ENCODE measurements around the gene SFTPA1.
"Not testable (repeated sequence)": the region's sequence is repeated elsewhere in the genome, so short reads cannot be mapped to it uniquely, and the experiment has no call there.

Gene SFTPA1

DNA sequence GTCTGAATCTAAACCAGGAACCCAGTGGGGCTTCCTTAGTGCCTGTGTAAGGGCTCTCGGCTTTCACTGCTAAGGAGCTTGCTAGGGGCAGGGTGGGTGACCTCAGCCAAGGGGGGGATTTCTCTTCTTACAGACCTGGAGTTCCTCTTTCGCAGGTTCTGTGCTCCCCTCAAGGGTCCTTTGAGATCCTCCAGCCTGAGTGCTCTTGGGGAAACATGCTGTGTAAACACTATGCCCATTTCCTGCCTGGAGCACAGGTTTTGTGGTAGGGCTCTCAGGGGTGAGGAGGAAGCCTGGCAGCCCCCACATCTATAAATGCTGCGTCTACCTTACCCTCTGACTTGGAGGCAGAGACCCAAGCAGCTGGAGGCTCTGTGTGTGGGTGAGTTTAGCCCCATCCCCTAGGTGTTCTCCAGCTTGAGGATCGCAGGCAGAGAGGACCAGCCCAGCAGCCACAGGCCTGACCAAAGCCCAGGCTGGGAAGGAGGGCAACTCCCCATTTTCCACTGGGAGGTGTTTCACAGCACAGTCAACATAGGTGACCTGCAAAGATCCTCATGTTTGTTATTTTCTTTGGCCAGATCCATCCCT is at the start of gene SFTPA1:
Gene SFTPA1 (plus strand): TSS at position 339 of the 591 bp plus-strand sequence. CDS start 887 bp downstream, outside the sequence.
- no peak for DNase-seq (ENCODE audit: low read depth in 1 of 2, low spot score in 1 of 2)

DNA sequence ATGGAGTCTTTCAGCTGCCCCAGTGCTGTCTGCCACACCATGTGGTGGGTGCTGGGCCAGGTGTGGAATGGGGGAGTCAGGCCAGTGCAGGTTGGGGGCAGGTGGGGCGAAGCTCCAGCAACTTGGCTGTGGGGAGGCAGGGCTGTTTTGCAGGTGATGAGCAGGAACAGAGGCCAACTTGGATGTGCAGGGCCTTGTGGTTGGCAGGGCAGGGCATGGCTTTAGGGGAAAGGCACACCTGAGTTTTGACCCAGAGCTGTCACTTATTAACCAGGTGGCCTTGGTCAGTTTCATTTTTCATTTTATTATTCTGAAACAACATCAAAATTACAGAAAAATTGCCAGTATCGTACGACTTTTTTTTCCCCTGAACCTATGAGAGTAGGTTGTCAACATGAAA is 49.5 kb upstream of the SFTPA1 start:
- no peak for DNase-seq (ENCODE audit: low read depth in 1 of 2, low spot score in 1 of 2)

DNA sequence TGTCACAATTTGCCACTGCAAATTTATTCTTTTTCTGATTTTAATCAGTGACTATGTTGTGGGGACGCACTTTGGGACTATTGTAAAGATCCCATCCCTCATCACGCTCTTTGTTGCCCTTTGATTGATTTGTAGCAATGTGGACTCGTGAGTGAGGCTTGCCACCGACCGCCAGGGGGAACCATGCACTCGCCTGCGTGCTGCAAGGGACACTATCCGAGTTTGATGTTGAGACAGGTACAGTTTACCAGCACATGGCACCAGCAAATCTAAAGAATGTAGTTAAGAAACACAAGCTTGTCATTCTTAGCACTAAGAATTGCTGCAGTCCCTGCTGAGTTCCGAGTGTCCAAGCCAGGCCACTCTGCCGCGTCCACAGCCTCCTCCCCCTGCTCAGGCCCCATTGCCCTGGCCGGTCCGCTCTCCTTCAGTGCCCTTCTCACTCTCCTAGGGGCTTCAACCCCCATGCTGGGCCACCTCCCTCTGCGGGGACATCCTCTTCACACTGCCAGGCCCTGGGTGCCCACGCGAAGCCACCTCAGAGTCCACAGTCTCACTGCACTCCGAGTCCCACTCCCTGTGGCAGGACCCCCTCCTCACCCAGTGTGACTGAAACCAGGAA is 48.5 kb upstream of the SFTPA1 start:
- DNase-seq (ENCODE audit: low read depth in 1 of 2, low spot score in 1 of 2), result peak; percentile 21 to 49

DNA sequence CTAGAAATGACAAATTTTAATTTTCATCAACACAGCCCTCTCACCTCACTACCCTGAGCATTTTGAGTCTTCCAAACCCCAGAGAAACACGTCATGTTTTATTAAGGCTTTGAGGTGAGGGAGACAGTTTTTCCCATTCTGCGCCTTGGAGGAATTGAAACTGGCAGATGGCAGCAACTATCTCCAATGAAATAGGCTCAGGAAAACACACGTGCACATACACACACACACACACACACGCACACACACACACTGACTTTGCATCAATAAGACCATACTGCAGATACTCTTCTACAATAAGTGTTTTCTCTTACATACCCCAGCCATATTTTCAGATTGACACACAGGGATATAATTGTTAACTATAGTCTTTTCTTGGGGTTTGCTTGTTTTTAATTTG is 47.3 kb upstream of the SFTPA1 start:
- DNase-seq (ENCODE audit: low read depth in 1 of 2, low spot score in 1 of 2), result no peak

DNA sequence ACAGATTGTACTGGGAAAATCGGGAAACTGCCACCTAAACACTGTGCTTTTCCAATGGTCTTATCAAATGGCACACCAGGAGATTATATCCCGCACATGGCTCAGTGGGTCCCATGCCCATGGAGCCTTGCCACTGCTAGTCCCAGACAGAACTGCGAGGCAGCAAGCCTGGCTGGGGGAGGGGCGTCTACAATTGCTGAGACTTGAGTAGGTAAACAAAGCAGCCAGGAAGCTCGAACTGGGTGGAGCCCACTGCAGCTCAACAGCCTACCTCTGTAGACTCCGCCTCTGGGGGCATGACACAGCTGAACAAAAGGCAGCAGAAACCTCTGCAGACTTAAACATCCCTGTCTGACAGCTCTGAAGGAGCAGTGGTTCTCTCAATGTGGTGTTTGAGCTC is 40.1 kb upstream of the SFTPA1 start:
- DNase-seq (ENCODE audit: low read depth in 1 of 2, low spot score in 1 of 2), result not testable (repeated sequence)

DNA sequence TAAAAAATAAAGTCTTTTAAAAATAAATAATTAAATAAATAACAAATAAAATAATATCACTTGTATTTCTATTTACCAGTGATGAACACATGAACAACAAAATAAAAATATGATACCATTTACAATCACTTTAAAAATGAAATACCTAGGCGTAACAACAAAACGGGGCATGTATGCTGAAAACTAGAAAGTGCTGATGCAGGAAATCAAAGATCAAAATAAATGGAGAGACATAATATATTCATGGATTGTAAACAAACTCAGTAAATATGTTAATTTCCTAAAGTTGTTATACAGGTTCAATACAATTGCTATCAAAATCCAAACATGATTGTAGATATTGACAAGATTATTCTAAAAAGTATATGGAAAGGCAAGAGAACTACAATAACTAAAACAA is 31.4 kb upstream of the SFTPA1 start:
- DNase-seq (ENCODE audit: low read depth in 1 of 2, low spot score in 1 of 2), result no peak

DNA sequence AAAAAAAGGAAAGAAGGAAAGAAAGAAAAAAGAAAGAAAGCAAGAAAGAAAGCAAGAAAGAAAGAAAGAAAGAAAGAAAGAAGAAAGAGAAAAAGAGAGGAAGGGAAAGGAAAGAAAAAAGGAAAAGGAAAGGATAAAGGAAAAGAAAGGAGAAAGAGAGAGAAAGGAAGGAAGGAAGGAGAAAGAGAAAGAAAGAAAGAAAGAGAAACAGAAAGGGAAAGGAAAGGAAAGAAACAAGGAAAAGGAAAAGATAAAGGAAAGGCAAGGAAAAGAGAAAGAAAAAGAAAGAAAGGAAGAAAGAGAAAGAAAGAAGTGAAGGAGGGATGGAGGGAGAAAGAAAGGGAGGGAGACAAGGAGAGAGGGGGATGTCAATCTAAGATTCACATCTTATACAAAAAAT is 29.7 kb upstream of the SFTPA1 start:
- no peak for DNase-seq (ENCODE audit: low read depth in 1 of 2, low spot score in 1 of 2)

DNA sequence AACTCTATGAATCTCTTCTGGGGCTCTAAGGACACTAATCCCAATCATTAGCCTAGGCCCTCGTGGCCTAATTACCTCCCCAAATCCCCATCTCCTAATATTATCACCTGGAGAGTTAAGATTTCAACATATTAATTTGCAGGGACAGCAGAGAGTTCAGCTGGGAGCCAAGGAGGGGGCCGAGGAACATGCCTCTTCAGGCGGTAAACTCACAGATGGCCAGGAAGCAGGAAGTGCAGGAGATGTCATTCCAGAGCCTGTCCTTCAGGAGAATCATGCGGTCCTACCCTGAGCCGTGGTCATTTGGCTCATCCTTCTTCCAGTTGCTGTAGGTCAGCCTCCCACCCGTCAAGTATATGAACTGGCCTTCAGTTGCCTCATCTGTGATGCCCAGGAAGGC is 28.6 kb upstream of the SFTPA1 start:
- no peak for DNase-seq (ENCODE audit: low read depth in 1 of 2, low spot score in 1 of 2)

DNA sequence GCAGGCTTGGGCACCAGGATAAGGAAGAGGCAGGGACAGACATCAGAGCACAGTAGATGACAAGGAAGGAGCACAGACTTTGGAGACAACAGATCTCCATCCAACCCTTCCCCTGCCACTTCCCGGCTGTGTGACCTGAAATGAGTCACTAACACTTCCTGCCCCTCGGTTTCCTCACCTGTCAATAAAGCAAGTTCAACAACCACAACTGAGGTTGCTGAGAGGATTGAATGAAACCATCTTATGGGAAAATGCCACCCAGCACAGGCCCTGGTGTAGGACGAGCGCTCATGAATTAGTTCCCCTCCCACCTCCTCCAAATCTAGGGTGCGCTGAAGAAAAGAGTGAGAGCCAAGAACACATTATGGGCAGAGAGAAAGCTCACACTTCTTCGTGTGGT is 27.8 kb upstream of the SFTPA1 start:
- not testable (repeated sequence) for DNase-seq (ENCODE audit: low read depth in 1 of 2, low spot score in 1 of 2)

DNA sequence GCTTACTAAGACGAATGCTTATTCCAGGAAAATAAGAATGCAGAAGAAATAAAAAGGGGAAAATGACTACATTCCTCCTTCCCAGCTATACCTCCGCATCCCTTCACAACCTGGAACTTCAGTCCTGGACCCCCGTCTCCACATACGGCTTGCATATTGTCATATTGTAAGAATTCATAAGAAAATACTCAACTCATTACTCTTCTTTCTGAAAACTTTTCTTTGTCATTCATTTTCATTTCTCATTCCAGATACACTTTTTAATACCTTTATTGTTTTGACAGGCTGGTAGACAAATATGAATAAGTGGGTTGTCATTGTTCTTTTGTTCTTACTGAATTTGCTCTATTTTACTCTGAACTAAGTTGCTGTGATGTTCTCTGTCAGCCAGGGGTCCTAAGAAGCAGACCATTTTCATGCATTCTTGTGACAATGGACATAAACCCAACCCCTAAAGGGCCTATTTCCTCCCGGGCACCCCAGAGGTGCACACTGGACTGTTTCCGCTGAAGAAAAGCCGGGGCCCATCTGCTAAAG is 27.2 kb upstream of the SFTPA1 start:
- DNase-seq (ENCODE audit: low read depth in 1 of 2, low spot score in 1 of 2), result no peak

DNA sequence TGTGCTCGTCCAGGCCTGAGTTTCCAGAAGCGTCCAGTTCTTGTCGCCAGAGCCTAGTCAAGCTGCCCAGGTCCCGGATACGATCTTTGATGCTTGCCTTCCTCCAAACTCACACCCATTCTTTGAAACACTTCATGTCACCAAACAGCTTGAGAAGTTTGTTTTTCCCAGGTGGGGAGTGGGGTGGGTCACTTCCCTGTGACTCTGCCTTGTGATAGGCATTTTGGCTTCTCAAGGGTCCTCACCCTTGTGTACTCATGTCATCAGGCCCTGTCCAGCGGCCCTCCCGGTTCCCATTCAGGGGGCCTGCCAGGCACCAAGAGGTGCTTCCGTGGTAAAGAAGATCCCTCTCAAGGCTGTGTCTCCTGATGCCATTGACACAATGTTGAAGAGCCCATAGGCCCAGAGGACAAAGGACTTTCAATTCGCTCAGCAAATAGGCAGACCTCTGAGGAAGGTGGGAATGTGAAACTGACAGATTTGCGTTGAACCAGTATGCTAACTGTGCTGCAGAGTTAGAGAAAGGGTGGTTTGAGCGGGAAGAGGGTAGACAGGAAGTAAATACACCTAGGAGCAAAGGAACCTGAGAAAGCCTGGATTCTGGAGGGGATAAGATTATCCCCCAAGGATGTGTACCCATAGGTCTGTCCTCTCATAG is 24.7 kb upstream of the SFTPA1 start:
- DNase-seq (ENCODE audit: low read depth in 1 of 2, low spot score in 1 of 2), result no peak

DNA sequence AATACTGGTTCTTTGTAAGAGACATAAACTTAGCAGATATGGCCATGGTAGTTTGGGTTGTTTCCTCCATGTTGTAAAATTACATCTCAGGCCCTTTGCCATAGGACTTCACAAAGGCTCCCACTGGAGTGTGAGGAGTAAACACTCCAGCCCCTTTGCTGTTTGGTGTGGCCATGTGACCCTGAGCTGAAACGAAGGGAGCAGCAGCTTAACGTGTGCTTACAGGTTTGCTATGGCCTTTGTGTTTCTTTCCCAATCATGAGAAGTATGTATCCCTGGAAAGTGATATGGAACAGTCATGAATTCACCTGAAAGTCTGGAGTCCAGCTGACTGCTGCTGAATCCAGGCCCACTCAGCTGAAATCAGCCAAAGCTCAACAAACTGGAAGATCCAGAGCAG is 23.8 kb upstream of the SFTPA1 start:
- DNase-seq (ENCODE audit: low read depth in 1 of 2, low spot score in 1 of 2), result no peak

DNA sequence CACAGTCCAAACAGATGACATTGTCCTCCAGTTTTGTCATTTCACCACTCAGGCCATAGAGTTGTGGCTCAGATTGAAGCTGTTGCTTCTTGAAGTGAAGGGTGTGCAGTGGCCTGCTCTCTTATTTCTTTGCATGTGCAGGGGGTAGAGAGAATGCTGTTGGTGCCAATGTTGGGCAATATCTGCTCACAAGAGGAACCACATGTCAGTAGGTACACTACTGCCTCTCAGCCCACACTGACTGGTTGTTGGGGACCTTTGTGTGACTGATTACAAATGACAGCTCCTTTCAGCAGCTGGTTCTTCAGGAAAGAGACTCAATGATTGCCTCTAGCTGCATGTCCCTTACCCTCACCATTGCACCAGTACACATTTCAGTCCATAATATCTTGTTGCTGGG is 21.9 kb upstream of the SFTPA1 start:
- no peak for DNase-seq (ENCODE audit: low read depth in 1 of 2, low spot score in 1 of 2)

DNA sequence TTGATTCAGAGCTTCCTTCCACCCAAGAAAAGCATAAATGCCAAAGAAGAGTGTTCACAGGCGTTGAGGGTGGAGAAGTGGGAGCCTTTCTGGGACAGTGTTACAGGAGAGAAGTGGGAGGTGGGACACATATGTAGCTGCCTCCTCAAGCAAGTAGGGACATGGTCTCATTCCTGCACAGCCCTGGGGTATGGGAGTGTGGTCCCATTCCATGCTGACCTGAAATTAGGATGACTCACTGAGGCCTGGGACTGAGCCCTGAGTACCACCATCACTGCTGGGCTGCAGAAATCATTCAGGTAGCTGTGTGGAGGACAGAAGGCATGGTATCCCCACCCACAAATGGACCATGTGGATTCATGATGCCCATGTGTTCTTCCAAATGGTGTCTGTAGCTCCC is 17.4 kb upstream of the SFTPA1 start:
- DNase-seq (ENCODE audit: low read depth in 1 of 2, low spot score in 1 of 2), result no peak

DNA sequence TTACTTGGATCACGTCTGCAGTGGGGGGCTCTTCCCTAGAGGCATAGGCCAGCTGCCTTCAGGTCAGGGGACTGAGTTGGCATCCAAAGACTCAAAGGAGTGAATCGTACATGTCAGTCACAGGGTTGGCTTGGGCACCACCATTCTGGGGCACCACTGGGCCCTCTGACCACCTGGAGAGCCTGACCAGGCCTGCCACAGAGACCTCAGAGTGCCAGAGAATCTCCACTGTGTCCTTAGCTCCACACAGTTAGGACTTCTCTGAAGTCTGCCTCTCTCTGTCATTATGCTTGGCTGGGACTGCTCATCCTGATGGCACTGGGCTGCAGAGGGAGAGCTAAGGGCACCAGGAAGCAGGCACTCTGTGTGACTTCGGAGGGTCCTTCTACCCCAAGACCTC is 16.2 kb upstream of the SFTPA1 start:
- DNase-seq (ENCODE audit: low read depth in 1 of 2, low spot score in 1 of 2), result not testable (repeated sequence)

DNA sequence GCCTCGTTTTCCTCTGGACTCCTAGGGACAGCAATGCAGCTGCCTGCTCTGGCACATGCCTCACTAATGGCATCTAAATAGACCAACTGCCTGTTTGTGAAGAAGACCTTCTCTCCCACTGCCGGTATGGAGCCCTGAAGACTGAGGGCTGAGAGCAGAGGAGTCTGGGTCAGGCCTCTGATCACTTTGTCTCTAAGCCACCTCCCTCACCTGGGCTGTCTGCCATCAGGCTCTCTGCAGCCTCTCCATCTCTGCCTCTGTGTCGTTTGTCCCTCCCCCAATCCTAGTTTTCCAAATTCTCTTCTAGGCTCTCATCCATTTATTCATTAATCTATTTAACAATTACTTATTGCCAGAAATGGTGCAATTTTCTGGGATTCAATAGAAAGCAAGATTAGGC is 15.2 kb upstream of the SFTPA1 start:
- no peak for DNase-seq (ENCODE audit: low read depth in 1 of 2, low spot score in 1 of 2)

DNA sequence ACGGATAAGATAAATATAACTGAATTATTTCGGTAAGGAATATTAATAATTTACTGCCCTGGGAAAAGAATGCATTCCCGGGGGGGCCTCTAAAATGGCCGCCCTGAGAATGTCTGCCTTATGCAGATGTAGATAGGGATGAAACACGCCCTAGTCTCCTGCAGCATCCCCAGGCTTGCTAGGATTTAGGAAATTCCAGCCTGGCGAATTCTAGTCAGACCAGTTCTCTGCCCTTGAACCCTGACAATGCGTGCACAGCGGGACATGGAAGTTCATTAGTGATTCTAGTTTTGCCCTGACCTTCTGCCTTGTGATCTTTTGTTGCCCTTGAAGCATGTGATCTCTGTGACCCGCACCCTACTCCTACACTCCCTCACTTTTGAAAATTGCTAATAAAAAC is 11.1 kb upstream of the SFTPA1 start:
- not testable (repeated sequence) for DNase-seq (ENCODE audit: low read depth in 1 of 2, low spot score in 1 of 2)

DNA sequence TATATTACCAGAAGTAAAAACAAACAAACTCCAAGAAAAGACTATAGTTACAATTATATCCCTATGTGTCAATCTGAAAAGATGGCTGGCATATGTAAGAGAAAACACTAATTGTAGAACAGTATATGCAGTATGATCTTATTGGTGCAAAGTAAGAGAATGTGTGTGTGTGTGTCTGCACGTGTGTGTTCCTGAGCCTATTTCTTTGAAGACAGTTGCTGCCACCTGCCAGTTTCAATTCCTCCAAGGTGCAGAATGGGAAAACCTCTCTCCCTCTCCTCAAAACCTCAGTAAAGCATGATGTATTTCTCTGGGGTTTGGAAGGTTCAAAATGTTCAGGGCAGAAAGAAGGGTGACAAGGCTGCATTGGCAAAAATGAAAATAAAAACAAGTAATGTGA is 8.8 kb upstream of the SFTPA1 start:
- DNase-seq (ENCODE audit: low read depth in 1 of 2, low spot score in 1 of 2), result no peak

DNA sequence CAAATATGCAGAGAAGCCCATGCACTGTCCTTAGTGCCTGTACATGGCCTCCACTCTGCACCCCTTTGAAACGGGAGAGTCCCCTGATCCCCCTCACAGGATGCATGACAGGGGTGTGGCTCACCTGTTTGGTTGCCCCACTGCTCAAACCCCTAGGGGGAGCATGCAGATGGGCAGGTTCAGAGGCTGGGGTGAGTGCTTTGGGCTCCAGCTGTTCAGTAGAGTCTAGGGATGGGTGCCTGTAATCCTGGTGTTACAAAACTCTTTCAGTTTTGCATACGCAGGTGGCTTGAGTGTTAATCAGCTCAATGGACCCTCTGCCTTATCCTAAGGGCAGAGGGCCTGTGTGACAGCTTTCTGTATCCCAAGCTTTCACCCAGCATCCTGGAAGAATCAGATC is 7.8 kb upstream of the SFTPA1 start:
- DNase-seq (ENCODE audit: low read depth in 1 of 2, low spot score in 1 of 2), result no peak

DNA sequence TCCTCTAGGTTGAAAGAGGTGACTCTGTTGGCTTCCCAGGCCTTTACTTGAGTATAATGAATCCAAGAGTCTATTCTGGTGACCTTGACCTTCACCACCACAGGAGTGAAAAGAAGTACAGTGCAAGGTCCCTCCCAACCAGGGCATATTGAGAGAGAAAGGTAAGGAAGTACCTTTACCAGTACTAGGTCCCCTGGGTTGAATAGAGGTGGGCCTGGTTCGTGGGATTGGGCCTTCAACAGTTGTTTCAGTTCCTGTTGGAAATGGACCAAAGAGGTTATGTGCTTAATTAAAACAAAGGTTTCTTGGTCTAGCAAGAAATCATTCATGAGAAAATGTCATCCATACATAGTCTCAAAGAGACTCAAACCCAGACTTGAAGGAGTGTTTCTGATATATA is 6.4 kb upstream of the SFTPA1 start:
- no peak for DNase-seq (ENCODE audit: low read depth in 1 of 2, low spot score in 1 of 2)

DNA sequence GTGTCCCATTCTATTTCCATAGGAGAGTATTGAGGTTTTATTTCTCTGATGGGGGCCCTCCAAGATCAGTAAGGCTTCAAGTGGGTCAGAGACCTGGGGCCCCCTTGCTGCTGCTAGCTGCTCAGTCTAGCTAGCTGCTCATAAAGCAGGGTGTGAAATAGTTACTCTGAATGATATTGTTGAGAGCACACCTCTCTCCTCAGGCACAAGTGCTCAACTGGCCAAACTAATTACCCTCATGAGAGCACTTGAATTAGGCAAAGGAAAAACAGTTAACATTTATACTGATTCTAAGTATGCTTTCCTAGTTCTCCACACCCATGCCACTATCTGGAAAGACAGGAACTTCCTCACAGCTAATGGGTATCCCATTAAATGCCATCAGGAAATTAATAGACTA is 5.4 kb upstream of the SFTPA1 start:
- DNase-seq (ENCODE audit: low read depth in 1 of 2, low spot score in 1 of 2), result no peak
